Cardiac septum (tissue), 1 donor: Measurements from ENCODE around the gene KIF12. TPM values are rescaled to one million over a fixed set of nuclear protein-coding genes. Genes with fewer than 3 reads are reported as not detected.

Source experiments
- DNase-seq: peaks from one replicate; pipeline ENCODE4 v3.0.0-alpha.2; 2020; ENCODE audit warnings: low spot score
- intact Hi-C: fragments of 100-400 bp; cut with DNase I; formaldehyde crosslinking; loops from one replicate; pipeline ENCODE4 v1.14.0; 2022
- total RNA-seq: library from RNA; stranded (reverse); fragmentation: NEBNext Ultra II Directional; extraction: Animal tissue kit (Norgen Biotek cat#: 25700); gene quantifications from one replicate; pipeline ENCODE4 v1.2.1, GENCODE V29; 2021
- donor health status: DM: no; HTN: no; CAD: no.

Gene KIF12
- total RNA-seq, 1 donor from 2014 or later: not detected

GRCh38 chr9:114091711-114092110, 7.4 kb downstream of the KIF12 start:
- no peak for DNase-seq
- intact Hi-C loops: no loop called here

DNA sequence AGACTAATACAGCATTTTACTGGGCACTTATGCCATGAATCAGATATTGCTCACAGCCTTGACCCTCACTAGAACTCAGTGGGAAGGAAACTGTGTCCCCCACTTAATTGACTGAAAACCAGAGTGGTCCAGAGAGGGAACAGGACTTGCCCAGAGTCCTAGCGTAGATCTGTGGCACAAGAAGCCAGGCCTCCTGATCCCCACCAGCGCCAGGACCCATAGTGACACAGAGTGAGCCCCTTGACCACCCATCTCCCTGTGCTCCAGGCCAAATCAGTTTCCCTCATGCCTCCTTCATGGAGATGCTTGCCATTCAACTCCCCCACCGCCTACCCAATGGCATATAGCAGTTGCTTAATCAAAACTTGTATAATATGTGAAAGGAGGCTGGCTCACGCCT, 8.3 kb downstream of the KIF12 start:
- DNase-seq: no peak
- intact Hi-C loops: no loop called here

- peak; percentile 67 for DNase-seq
- intact Hi-C loops: no loop called here
Observed at GRCh38 chr9:114089206-114089840, 9.8 kb downstream of the KIF12 start.

GRCh38 chr9:114088571-114089170, 10.4 kb downstream of the KIF12 start:
- intact Hi-C loops: no loop called here
- peak; percentile 61 for DNase-seq

GRCh38 chr9:114087721-114088120, 11.4 kb downstream of the KIF12 start:
- peak; percentile 54 for DNase-seq
- intact Hi-C loops: no loop called here

DNA sequence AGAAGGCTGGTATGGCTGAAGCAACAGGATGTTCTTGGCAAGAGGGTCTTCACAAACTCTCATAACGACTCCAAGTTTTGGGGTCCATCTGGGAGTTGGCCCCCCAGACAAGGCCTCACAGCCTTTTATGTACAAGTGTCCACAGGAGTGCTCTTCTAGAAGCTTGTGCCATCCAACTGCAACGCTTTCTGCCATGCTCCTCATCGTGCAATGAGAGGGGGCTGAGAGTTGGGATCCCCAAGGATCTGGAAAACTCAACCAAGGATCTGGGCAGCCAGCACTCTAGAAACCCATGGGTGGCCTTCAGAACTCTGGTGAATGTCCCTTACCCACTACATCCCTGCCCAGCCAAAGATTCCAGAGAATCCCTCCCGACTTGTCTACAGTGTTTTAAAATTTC, 12.5 kb downstream of the KIF12 start:
- DNase-seq: peak; percentile 71
- intact Hi-C loops: no loop called here

GRCh38 chr9:114086009-114086408, 13.1 kb downstream of the KIF12 start:
- intact Hi-C loops: no loop called here
- DNase-seq: peak; percentile 33

GRCh38 chr9:114085387-114085789, 13.7 kb downstream of the KIF12 start:
- intact Hi-C loops: no loop called here

GRCh38 chr9:114084282-114085073, 14.6 kb downstream of the KIF12 start:
- peak; percentile 22 for DNase-seq
- intact Hi-C loops: loop anchor here (5.0 kb wide), 2 partner anchors 188 to 208 kb away; no protein-coding TSS in a partner anchor

More at GRCh38 chr9:114085387-114085789, 13.7 kb downstream of the KIF12 start:
- DNase-seq: peak; percentile 53

DNA sequence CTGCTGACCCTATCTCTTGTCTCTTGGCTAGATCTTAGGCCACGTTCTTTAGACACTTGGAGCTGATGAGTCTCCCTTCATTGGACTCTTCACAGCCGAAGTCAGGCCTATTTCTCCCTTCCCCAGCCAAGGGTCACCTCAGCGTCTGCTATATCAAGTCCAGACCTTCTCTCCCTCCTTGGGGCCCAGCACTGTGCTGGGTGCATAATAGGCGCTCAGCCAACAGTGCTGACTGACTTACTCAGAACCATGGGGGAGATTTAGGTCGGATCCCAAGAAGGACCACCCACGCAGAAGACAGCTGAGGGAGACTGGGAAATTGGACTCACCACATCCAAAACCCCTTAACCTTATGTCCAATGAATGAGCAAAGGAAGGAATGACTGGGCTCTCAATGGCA, 15.4 kb downstream of the KIF12 start:
- intact Hi-C loops: loop anchor here (5.0 kb wide), 2 partner anchors 189 to 209 kb away; no protein-coding TSS in a partner anchor
- DNase-seq: peak; percentile 29

DNA sequence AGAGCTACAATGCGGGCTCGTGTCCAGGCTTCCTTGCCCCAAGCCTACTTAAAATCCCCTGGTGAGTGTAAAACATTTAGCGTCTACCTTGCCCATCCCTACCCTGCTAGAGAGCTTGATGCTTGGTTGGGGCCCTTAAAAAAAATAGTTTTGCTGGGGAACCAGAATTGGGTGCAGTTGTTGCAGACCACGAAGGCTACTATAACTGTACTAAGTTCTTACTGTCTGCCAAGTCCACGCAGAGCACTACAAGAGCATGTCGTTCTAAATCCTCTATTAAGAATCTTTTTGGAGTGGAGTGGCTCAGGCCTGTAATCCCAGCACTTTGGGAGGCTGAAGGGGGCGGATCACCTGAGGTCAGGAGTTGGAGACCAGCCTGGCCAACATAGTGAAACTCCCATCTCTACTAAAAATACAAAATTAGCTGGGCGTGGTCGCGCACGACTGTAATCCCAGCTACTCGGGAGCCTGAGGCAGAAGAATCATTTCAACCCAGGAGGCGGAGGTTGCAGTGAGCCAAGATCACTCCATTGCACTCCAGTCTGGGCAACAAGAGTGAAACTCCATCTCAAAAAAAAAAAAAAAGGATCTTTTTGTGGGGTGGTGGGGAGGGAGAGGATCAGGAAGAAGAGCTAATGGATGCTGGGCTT, 16.2 kb downstream of the KIF12 start:
- intact Hi-C loops: loop anchor here (5.0 kb wide), 2 partner anchors 189 to 209 kb away; no protein-coding TSS in a partner anchor
- peak; percentile 58 for DNase-seq

DNA sequence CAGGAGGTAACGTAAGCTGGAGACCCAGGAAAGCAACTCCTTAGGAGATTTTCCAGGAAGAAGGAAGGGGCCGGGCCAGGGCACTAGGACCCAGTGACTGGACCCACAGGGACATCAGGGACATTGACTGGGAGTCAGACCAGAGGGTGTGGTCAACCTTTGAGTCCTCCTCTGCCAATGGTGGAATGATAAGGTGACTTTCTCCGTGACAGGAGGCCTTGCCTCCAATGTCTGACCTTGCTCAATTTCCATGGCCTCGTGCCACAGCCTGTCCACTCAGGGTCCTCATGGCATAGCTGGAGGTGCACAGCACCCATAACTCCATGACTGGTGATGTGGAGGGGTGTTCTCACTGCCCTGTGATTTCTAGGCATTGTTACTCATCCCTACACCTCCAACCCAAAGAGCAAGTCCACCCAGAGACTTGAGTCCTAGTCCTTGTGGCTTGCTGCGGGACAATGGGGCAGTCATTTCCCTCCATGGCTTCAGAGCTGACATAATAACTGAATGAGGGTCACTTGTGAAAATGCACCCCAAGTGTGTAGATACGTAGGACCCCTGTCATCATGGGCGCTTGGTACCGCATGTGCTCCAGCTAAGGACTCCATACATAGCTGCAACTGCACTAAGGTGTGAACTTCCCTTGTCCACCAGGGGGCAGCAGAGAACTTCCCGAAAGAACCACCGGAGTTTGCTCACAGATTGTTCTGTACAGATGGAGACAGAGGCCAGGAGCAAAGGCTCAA, 16.9 kb downstream of the KIF12 start:
- peak; percentile 89 for DNase-seq
- intact Hi-C loops: loop anchor here (5.0 kb wide), 2 partner anchors 190 to 210 kb away; no protein-coding TSS in a partner anchor

DNA sequence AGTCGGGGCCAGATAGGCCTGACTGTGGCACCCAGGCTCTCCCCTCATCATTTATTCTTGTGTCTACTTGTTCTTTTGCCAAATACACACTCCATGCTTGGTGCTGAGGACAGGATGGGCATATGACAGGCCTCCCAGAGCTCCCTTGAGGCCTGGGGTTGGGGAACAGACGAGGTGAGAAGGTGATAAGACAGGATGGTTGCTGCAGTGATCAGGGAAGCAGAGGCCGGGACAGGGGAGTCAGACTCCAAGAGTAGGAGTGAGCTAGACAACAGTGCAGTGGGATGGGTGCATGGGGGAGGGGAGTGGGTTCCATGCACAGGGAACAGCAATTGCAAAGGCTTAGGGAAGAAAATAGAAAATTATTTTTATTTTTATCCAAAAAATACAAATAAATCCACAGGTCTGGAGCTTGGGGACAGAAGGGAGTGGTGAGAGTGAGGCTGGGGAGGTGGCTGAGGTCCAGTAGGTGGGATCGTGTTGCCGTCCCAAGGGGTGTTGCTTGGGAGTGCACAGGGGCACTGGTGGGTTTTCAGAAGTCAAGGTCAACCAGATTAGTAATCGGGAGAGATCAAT, 17.6 kb downstream of the KIF12 start:
- intact Hi-C loops: loop anchor here (5.0 kb wide), 2 partner anchors 191 to 211 kb away; no protein-coding TSS in a partner anchor
- DNase-seq: peak; percentile 31

GRCh38 chr9:114080773-114081440, 18.2 kb downstream of the KIF12 start:
- intact Hi-C loops: loop anchor here (5.0 kb wide), 2 partner anchors 191 to 211 kb away; no protein-coding TSS in a partner anchor
- peak; percentile 24 for DNase-seq

GRCh38 chr9:114080195-114080772, 18.8 kb downstream of the KIF12 start:
- DNase-seq: no peak

GRCh38 chr9:114078781-114079156, 20.3 kb downstream of the KIF12 start:
- DNase-seq: no peak
- intact Hi-C loops: no loop called here

More at GRCh38 chr9:114080195-114080772, 18.8 kb downstream of the KIF12 start:
- intact Hi-C loops: loop anchor here (5.0 kb wide), 2 partner anchors 192 to 212 kb away; no protein-coding TSS in a partner anchor

GRCh38 chr9:114078021-114078780, 20.9 kb downstream of the KIF12 start, which contains the start of gene AMBP:
Gene AMBP, minus strand, starts transcription at chr9:114078300. Its CDS starts 91 bp downstream, at chr9:114078209.
- intact Hi-C loops: no loop called here
- no peak for DNase-seq
